ENCODE data around the gene BARHL1. TPM values are rescaled to one million over a fixed set of nuclear protein-coding genes. Genes with fewer than 3 reads are reported as not detected.

The BARHL1 gene
- total RNA-seq, 4 donors from 2014 or later: not detected

DNA sequence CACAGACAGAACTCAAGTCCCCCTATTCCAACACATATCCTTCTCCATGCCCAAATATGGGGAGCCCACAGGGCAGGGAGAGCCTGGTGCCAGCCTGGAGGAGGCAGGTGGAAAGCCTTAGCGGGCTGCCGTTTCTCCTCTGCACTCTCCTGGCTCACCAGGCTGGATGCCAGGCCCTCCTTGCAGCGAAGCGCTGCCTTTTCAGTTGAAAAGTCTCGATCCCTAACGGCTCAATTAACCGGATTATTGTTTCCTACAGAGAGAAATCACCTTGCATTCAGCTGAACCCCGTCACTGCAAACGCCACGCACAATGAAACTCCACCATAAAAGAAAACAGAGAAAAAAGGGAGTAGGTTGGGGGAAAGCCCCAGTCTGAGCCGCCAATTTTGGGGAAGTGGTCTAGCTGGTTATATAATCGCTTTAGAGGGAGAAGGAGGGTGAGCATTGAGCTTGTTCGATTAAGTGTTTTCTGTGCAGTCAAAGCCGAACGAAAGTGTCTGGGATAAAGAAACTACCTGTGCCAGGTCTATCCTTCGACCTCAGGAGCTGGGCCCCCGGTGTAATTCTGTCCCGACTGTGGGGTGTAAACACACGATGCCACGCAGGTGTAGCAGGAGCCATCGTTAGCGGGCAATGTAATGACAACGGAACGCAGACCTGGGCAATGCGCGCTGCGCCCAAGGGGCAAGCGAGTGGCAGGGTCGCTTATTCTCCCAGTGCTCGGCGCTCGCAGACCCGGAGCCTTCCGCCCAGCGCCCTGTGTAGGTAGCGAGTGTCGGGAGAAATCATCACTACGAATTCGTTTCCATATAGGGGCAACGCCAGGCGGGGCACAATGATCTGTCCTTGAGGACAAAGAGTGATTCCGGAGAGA is 3.8 kb downstream of the BARHL1 start:
- ATAC-seq (ENCODE audit: low FRiP score) (no peak), DNase-seq (ENCODE audit: low spot score) (no peak)
- TF ChIP-seq, protein P1, sequence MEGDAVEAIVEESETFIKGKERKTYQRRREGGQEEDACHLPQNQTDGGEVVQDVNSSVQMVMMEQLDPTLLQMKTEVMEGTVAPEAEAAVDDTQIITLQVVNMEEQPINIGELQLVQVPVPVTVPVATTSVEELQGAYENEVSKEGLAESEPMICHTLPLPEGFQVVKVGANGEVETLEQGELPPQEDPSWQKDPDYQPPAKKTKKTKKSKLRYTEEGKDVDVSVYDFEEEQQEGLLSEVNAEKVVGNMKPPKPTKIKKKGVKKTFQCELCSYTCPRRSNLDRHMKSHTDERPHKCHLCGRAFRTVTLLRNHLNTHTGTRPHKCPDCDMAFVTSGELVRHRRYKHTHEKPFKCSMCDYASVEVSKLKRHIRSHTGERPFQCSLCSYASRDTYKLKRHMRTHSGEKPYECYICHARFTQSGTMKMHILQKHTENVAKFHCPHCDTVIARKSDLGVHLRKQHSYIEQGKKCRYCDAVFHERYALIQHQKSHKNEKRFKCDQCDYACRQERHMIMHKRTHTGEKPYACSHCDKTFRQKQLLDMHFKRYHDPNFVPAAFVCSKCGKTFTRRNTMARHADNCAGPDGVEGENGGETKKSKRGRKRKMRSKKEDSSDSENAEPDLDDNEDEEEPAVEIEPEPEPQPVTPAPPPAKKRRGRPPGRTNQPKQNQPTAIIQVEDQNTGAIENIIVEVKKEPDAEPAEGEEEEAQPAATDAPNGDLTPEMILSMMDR (IDR thresholded peaks at IDR 0.05): no peak

DNA sequence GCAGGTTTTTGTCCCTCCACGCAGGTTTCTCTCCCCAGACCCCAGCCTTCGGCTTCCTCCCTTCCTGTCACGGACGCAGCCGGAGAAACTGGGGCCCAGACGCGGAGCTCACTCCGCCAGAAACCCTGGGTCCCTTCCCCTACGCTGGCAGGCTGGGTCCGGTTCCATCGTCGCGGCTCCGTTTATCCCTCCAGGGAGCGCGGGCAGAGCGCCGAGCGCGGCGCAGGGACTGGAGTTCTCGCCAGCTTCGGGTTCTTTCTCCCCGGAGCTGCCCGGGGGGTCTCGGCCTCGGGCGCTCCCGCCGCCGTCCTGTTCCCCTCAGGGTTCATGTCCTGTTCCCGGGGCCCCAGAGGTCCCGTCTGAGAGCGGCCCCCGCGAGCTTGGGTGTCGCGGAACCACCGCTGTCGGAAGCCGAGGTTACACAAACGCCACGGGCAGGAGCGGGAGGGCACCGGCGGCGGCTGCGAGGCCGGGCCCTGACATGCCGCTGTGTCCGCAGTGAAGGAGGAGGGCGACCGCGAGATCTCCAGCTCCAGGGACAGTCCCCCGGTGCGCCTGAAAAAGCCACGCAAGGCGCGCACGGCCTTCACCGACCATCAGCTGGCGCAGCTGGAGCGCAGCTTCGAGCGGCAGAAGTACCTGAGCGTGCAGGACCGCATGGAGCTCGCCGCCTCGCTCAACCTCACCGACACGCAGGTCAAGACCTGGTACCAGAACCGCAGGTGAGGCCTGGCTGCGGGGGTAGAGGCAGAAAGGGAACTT is 4.6 kb downstream of the BARHL1 start:
- DNase-seq (ENCODE audit: low spot score): no peak
- no peak for ATAC-seq (ENCODE audit: low FRiP score)
- TF ChIP-seq, protein P1 (IDR thresholded peaks at IDR 0.05): no peak

DNA sequence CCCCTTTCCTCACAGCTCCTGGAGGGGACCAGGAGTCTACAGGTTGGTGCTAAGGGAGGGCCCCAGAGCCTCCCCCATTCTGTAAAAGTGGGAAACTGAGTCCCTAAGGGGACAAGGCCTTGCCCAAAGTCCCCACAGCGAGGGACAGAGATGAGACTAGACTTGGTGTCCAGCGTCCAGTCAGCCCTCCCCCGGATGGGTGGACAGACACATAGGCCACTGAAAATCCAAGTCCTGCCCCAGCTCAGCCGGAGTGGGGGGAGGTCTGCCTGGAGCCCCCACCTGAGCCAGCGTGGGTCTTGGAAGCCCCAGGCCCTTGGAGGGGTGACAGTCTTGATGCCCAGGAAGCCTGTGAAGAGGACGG is 5.2 kb downstream of the BARHL1 start:
- ATAC-seq (ENCODE audit: low FRiP score): no peak
- TF ChIP-seq, protein P1 (IDR thresholded peaks at IDR 0.05): no peak
- no peak for DNase-seq (ENCODE audit: low spot score)

DNA sequence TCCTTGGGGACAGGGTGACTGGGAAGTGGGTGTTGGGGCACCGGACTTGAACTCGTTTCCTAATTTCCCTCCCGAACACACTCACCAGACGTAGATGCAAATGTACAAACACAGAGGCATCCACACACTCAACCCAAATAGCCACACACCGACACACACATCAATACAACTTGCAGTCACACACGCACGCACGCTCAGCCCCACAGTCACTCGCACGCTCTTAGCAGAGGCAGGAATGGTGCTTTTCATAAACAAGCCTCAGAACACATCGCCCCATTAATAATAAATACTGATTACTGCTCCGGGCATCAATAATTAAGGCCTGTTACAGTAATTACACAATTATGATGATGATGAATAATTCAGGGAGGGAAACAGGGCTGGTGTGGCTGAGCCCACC is 5.7 kb downstream of the BARHL1 start:
- TF ChIP-seq, protein P1 (IDR thresholded peaks at IDR 0.05): no peak
- DNase-seq (ENCODE audit: low spot score): no peak
- ATAC-seq (ENCODE audit: low FRiP score): no peak

DNA sequence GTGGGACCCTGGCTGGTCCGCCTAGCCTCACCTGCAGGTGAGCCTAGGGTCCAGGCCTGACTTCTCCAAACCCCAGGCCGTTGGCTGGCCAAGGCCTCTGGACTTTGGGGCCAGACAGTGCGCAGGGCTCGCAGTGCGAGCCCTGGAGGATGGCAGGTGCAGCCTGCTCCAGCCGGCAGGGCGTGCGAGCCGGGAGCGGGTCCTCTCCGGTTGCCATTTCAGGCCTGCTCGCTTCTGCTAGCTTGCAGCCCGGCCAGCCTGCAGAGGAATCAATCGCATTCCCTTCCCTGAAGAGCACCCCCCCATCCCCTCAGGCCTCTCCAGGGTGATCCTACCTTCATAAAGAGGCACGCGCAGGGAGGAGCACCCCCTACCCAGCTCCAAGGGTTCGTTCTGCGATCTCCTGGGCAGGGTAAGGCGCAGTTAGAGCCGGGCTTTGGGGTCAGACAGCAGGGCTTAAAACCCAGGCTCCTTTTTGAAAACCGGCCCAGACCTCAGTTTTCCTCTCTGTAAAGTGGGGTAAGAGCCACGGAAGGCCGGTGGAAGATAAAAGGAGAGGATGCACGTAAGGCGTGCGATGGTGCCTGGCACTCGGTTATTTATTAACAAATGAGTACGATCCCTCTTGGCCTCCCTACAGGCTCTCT is 6.2 kb downstream of the BARHL1 start:
- no peak for ATAC-seq (ENCODE audit: low FRiP score)
- TF ChIP-seq, protein P1 (IDR thresholded peaks at IDR 0.05): no peak
- no peak for DNase-seq (ENCODE audit: low spot score)

DNA sequence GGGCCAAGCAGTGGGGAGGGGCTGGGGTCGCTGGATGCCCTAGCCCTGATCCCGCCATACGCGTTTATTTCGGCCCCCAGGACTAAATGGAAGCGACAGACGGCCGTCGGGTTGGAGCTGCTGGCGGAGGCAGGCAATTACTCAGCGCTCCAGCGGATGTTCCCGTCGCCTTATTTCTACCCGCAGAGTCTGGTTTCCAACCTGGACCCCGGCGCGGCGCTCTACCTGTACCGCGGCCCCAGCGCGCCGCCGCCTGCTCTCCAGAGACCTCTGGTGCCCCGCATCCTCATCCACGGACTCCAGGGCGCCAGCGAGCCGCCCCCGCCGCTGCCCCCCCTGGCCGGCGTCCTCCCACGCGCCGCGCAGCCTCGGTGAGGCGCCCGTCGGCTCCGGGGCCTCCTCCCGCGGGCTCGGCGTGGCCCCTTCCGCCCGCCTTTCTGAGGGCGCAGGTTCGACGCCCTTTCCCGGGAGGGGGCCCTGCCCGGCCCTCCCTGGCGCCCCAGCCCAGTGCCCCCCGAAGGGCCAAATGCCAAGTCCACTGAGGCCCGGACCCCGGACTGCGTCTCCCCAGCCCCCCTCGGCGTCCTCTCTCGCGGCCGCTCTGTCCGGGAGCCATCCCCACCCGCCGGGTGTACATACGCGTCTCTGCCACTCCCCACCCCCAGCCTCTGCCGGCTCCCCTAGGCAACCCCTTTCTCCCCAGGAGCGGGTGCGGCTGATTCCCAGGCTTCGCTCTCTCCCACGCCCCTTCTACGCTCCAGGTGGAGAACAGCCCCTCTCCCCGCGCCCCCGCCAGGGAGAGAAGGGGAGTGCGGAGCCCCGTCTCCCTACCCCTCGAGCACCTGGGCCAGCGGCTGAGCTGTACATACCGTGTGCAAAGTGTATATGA is 7.0 kb downstream of the BARHL1 start:
- no peak for ATAC-seq (ENCODE audit: low FRiP score)
- no peak for DNase-seq (ENCODE audit: low spot score)
- TF ChIP-seq, protein P1 (IDR thresholded peaks at IDR 0.05): no peak

All from omental fat pad (tissue), 4 donors.